Right lobe of liver (tissue), 6 donors: ENCODE data around the gene TERT. TPM values are rescaled to one million over a fixed set of nuclear protein-coding genes. Genes with fewer than 3 reads are reported as not detected.
A peak's percentile ranks its signal among the peaks of the same experiment; 100 is the strongest.

Experiments used
- ATAC-seq, 4 donors: fragments of 200-7000 bp; cut with Tn5 transposase; one replicate each; pipeline ENCODE4 v1.9.1; 2020; ENCODE audit warnings: mild to moderate bottlenecking in 4 of 4, moderate library complexity in 4 of 4
- DNase-seq, 3 donors: peaks; one replicate each; pipeline ENCODE4 v3.0.0-alpha.2; 2020
- H3K27ac ChIP-seq, 3 donors: fragments of 200-600 bp; one replicate each; pipeline ENCODE4 v1.8.0; 2022
- H3K27me3 ChIP-seq, 2 donors: fragments of 200-600 bp; one replicate each; pipeline ENCODE4 v1.8.0; 2022
- H3K36me3 ChIP-seq, 4 donors: fragments of 200-600 bp; sonication (generic) in 1 of 4; one replicate each; pipeline versions ENCODE4 v1.5.1 to v1.8.0; 2017 to 2022; ENCODE audit warnings: control low read depth in 1 of 4
- H3K4me1 ChIP-seq, 4 donors: fragments of 200-600 bp; sonication (generic) in 1 of 4; one replicate each; pipeline versions ENCODE4 v1.5.1 to v1.8.0; 2017 to 2022; ENCODE audit warnings: control low read depth in 1 of 4
- H3K4me3 ChIP-seq, 3 donors: fragments of 200-600 bp; one replicate each; pipeline ENCODE4 v1.8.0; 2022
- H3K9me3 ChIP-seq, 4 donors: fragments of 200-600 bp; sonication (generic) in 1 of 4; one replicate each; pipeline versions ENCODE4 v1.5.1 to v1.8.0; 2017 to 2022; ENCODE audit warnings: control low read depth in 1 of 4
- CTCF ChIP-seq, 4 donors: fragments of 200-600 bp in 3 of 4; fragments of 450-650 bp in 1 of 4; IDR thresholded peaks; one replicate each; pipeline versions ENCODE4 v1.5.1 to v1.8.0; 2016 to 2022; ENCODE audit warnings: antibody characterized with exemption in 4 of 4, mild to moderate bottlenecking in 2 of 4
- POLR2A ChIP-seq: fragments of 450-650 bp; IDR thresholded peaks from one replicate; pipeline ENCODE4 v1.6.1; 2017; ENCODE audit warnings: antibody characterized with exemption, mild to moderate bottlenecking
- WGBS: methylation state at CpG from one replicate; pipeline ENCODE4 v1.1.6; 2018; ENCODE audit warnings: low coverage, low lambda C conversion rate; ENCODE audit not compliant: insufficient coverage; ENCODE audit errors: missing lambda C conversion rate; 5-methylcytosine and 5-hydroxymethylcytosine counted together
- intact Hi-C, 2 donors: fragments of 100-400 bp; cut with DNase I; formaldehyde crosslinking; loops; one replicate each; pipeline versions ENCODE4 v1.11.2 to v1.14.1; 2022
- total RNA-seq, 6 experiments: library from RNA; depleted of rRNA in 2 of 6; stranded (reverse); fragments of >200 nt in 2 of 6; fragmentation: NEBNext Ultra II Directional in 3 of 6; extraction: Animal tissue kit (Norgen Biotek cat#: 25700) in 3 of 6; gene quantifications; one replicate each; pipeline versions ENCODE4 v1.1.0 to v1.2.4, GENCODE V29; 2016 to 2023
- donor health status: DM: no; HTN: yes; CAD: no.
- donor health status: DM: no; HTN: no; CAD: no.
- donor health status: DM: no; HTN: no; CAD: no.
- donor health status: DM: no; HTN: yes; CAD: no.
- donor health status: DM: no; HTN: yes; CAD: no.

The TERT gene
- total RNA-seq, 6 experiments from 2014 or later: not detected

GRCh38 chr5:1274471-1274870, 20.4 kb downstream of the TERT start:
- WGBS: 58% methylated on average over 5 of the region's 16 CpGs
- no peaks in the 10 kb centered on the region for H3K9me3 ChIP-seq
- H3K27ac ChIP-seq: no peak overlapping the region
- H3K27me3 ChIP-seq: no peaks in the 10 kb centered on the region
- no peaks in the 10 kb centered on the region for H3K4me1 ChIP-seq
- no peak overlapping the region for H3K4me3 ChIP-seq
- DNase-seq: no peak
- no peak for ATAC-seq
- intact Hi-C loops: no loop called here
- H3K36me3 ChIP-seq: no peaks in the 10 kb centered on the region
- TF ChIP-seq POLR2A: no peak
- TF ChIP-seq CTCF (IDR thresholded peaks at IDR 0.05): no peak

- ATAC-seq (no peak), DNase-seq (no peak)
- no peak overlapping the region for H3K4me3 ChIP-seq
- H3K4me1 ChIP-seq: no peaks in the 10 kb centered on the region
- no peaks in the 10 kb centered on the region for H3K27me3 ChIP-seq
- intact Hi-C loops: no loop called here
- H3K36me3 ChIP-seq: no peaks in the 10 kb centered on the region
- H3K9me3 ChIP-seq: no peaks in the 10 kb centered on the region
- H3K27ac ChIP-seq: no peak overlapping the region
- TF ChIP-seq POLR2A (no peak), CTCF (IDR thresholded peaks at IDR 0.05) (no peak)
- WGBS: 100% methylated on average over 2 of the region's 20 CpGs
These were observed 21.1 kb downstream of the TERT start for GRCh38 chr5:1273745-1274144.

- Histone ChIP-seq H3K9me3 (no peaks in the 10 kb centered on the region), H3K4me3 (no peak overlapping the region), H3K4me1 (no peaks in the 10 kb centered on the region), H3K36me3 (no peaks in the 10 kb centered on the region), H3K27me3 (no peaks in the 10 kb centered on the region), H3K27ac (no peak overlapping the region)
- no peak for DNase-seq
- ATAC-seq: no peak
- intact Hi-C loops: no loop called here
- no CpG with 5 or more reads among the region's 21 CpGs for WGBS
- TF ChIP-seq POLR2A (no peak), CTCF (IDR thresholded peaks at IDR 0.05) (no peak)
These were observed 22.7 kb downstream of the TERT start for GRCh38 chr5:1272201-1272600.

GRCh38 chr5:1270933-1271914, 23.6 kb downstream of the TERT start:
- Histone ChIP-seq H3K36me3 (no peaks in the 10 kb centered on the region), H3K27ac (no peak overlapping the region), H3K4me1 (no peaks in the 10 kb centered on the region), H3K27me3 (no peaks in the 10 kb centered on the region), H3K4me3 (no peak overlapping the region), H3K9me3 (no peaks in the 10 kb centered on the region)
- WGBS: 72% methylated on average over 5 of the region's 39 CpGs
- intact Hi-C loops: no loop called here
- DNase-seq: no peak
- ATAC-seq: peak in 1 of 4 donors; percentile 30
- TF ChIP-seq CTCF (IDR thresholded peaks at IDR 0.05): no peak
- TF ChIP-seq POLR2A: no peak
